ENCODE measurements around the gene PPFIBP1.

GRCh38 chr12:27635349-27635972 lies 111.5 kb downstream of the PPFIBP1 start:
- TF ChIP-seq CTCF (IDR thresholded peaks at IDR 0.05) (peak; percentile 56 to 75 (median 60)), EP300 (IDR thresholded peaks at IDR 0.05; ENCODE audit: low read depth) (no peak), POLR2AphosphoS5 (IDR thresholded peaks at IDR 0.05) (no peak)
